ENCODE data around the gene KCNH1.

GRCh38 chr1:210702506-210702905, 431.4 kb downstream of the KCNH1 start:
- TF ChIP-seq POLR2A (IDR thresholded peaks at IDR 0.05; ENCODE audit: low read length) (no peak), CTCF (IDR thresholded peaks at IDR 0.05) (no peak), MAFK (IDR thresholded peaks at IDR 0.05; ENCODE audit: partially characterized antibody) (no peak), RAD21 (conservative IDR thresholded peaks at IDR 0.05 in 1 of 2, IDR thresholded peaks at IDR 0.05 in 1 of 2) (no peak), SREBF2 (IDR thresholded peaks at IDR 0.05) (no peak), JUN (IDR thresholded peaks at IDR 0.05) (no peak), MAZ (IDR thresholded peaks at IDR 0.05; ENCODE audit: borderline replicate concordance, low read depth, low read length) (no peak), RFX5 (IDR thresholded peaks at IDR 0.05) (no peak)
- TF ChIP-seq, protein P1, sequence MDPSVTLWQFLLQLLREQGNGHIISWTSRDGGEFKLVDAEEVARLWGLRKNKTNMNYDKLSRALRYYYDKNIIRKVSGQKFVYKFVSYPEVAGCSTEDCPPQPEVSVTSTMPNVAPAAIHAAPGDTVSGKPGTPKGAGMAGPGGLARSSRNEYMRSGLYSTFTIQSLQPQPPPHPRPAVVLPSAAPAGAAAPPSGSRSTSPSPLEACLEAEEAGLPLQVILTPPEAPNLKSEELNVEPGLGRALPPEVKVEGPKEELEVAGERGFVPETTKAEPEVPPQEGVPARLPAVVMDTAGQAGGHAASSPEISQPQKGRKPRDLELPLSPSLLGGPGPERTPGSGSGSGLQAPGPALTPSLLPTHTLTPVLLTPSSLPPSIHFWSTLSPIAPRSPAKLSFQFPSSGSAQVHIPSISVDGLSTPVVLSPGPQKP (IDR thresholded peaks at IDR 0.05; ENCODE audit: low read depth, low read length): no peak

All from A549 (cell line).